Karpas-422 (cell line): Measurements from ENCODE around the gene ANKRD33B. TPM values are rescaled to one million over a fixed set of nuclear protein-coding genes. Genes with fewer than 3 reads are reported as not detected.

Source experiments
- DNase-seq: peaks from one replicate; pipeline ENCODE4 v3.0.0-alpha.2; 2015
- H2AFZ ChIP-seq: fragments of 200-600 bp; sonication (generic); 2 replicates; pipeline ENCODE4 v1.6.1; 2014; ENCODE audit warnings: antibody characterized with exemption, low read length, mixed read lengths
- H3K27ac ChIP-seq: fragments of 200-600 bp; sonication (generic); 2 replicates; pipeline ENCODE4 v1.5.1; 2014; ENCODE audit warnings: mild to moderate bottlenecking, low read length, moderate library complexity
- H3K27me3 ChIP-seq: fragments of 200-600 bp; sonication (generic); 2 replicates; pipeline ENCODE4 v1.6.1; 2014; ENCODE audit warnings: low read length, mixed read lengths
- H3K36me3 ChIP-seq: fragments of 200-600 bp; sonication (generic); 2 replicates; pipeline ENCODE4 v1.6.1; 2014; ENCODE audit warnings: low read length, mixed read lengths; ENCODE audit not compliant: insufficient read depth
- H3K4me1 ChIP-seq: fragments of 200-600 bp; sonication (generic); 2 replicates; pipeline ENCODE4 v1.6.1; 2014; ENCODE audit warnings: mild to moderate bottlenecking, low read length, mixed read lengths
- H3K4me2 ChIP-seq: fragments of 200-600 bp; sonication (generic); 2 replicates; pipeline ENCODE4 v1.6.1; 2014; ENCODE audit warnings: low read length, low read depth, mild to moderate bottlenecking; ENCODE audit not compliant: poor library complexity, severe bottlenecking
- H3K4me3 ChIP-seq: fragments of 200-600 bp; sonication (generic); 2 replicates; pipeline ENCODE4 v1.5.1; 2014; ENCODE audit warnings: mild to moderate bottlenecking, antibody characterized with exemption, low read length, mixed read lengths
- H3K79me2 ChIP-seq: fragments of 200-600 bp; sonication (generic); 2 replicates; pipeline ENCODE4 v1.6.1; 2014; ENCODE audit warnings: mild to moderate bottlenecking, low read length, mixed read lengths
- H3K9ac ChIP-seq: fragments of 200-600 bp; sonication (generic); 2 replicates; pipeline ENCODE4 v1.6.0; 2014; ENCODE audit warnings: low read length
- H3K9me2 ChIP-seq: fragments of 200-600 bp; sonication (generic), shearing (Covaris generic); replicated peaks from 2 replicates; pipeline ENCODE4 v1.6.0; 2014; ENCODE audit warnings: mild to moderate bottlenecking, low read length, moderate library complexity; ENCODE audit not compliant: insufficient read depth
- H3K9me3 ChIP-seq: fragments of 300-700, 200-600 bp; sonication (generic); 2 replicates; pipeline ENCODE4 v1.6.1; 2014; ENCODE audit warnings: low read length, mixed read lengths
- H4K20me1 ChIP-seq: fragments of 200-600 bp; sonication (generic); 2 replicates; pipeline ENCODE4 v1.6.1; 2014; ENCODE audit warnings: mild to moderate bottlenecking, antibody characterized with exemption, low read length, low read depth; ENCODE audit not compliant: insufficient read depth
- total RNA-seq: library from RNA; depleted of rRNA; stranded (reverse); fragments of >200 nt; shearing (Covaris generic); gene quantifications from 2 replicates; pipeline ENCODE4 v1.2.3, GENCODE V29; 2014; ENCODE audit warnings: low replicate concordance

Gene ANKRD33B
- total RNA-seq, 1 experiment from 2014 or later = 0.48 TPM

- Histone ChIP-seq H3K27ac (no peak overlapping the region), H3K4me3 (no peak overlapping the region), H2AFZ (no peak overlapping the region), H4K20me1 (no peaks in the 10 kb centered on the region), H3K9ac (no peak overlapping the region), H3K36me3 (peaks cover 21% of the 10 kb centered on the region), H3K9me2 (no peaks in the 10 kb centered on the region), H3K4me1 (no peaks in the 10 kb centered on the region), H3K4me2 (no peak overlapping the region), H3K9me3 (no peaks in the 10 kb centered on the region), H3K79me2 (no peaks in the 10 kb centered on the region), H3K27me3 (no peaks in the 10 kb centered on the region)
- no peak for DNase-seq
Measured at GRCh38 chr5:10674582-10674981, 110.7 kb downstream of the ANKRD33B start.

- no peak overlapping the region for H3K27ac ChIP-seq
- no peak for DNase-seq
- no peak overlapping the region for H3K9ac ChIP-seq
- no peaks in the 10 kb centered on the region for H3K9me3 ChIP-seq
- no peaks in the 10 kb centered on the region for H3K4me1 ChIP-seq
- H3K4me2 ChIP-seq = no peak overlapping the region
- H4K20me1 ChIP-seq = no peaks in the 10 kb centered on the region
- H3K9me2 ChIP-seq = no peaks in the 10 kb centered on the region
- H3K27me3 ChIP-seq = no peaks in the 10 kb centered on the region
- no peak overlapping the region for H2AFZ ChIP-seq
- no peak overlapping the region for H3K4me3 ChIP-seq
- no peaks in the 10 kb centered on the region for H3K79me2 ChIP-seq
- peaks cover 28% of the 10 kb centered on the region for H3K36me3 ChIP-seq
Measured at GRCh38 chr5:10675177-10675700, 111.4 kb downstream of the ANKRD33B start.

- DNase-seq = no peak
Measured at GRCh38 chr5:10676224-10676623, 112.4 kb downstream of the ANKRD33B start.

GRCh38 chr5:10676946-10677345, 113.1 kb downstream of the ANKRD33B start:
- Histone ChIP-seq H3K9ac (no peak overlapping the region), H3K4me2 (no peak overlapping the region), H3K36me3 (peaks cover 30% of the 10 kb centered on the region), H3K9me3 (no peaks in the 10 kb centered on the region), H3K79me2 (no peaks in the 10 kb centered on the region), H3K27me3 (no peaks in the 10 kb centered on the region), H3K4me1 (no peaks in the 10 kb centered on the region), H3K27ac (no peak overlapping the region), H3K9me2 (no peaks in the 10 kb centered on the region), H4K20me1 (no peaks in the 10 kb centered on the region), H3K4me3 (no peak overlapping the region), H2AFZ (no peak overlapping the region)
- DNase-seq = no peak

More at GRCh38 chr5:10676224-10676623, 112.4 kb downstream of the ANKRD33B start:
- Histone ChIP-seq H2AFZ (no peak overlapping the region), H3K36me3 (peaks cover 30% of the 10 kb centered on the region), H3K4me2 (no peak overlapping the region), H3K9me3 (no peaks in the 10 kb centered on the region), H3K9me2 (no peaks in the 10 kb centered on the region), H3K79me2 (no peaks in the 10 kb centered on the region), H3K4me1 (no peaks in the 10 kb centered on the region), H3K9ac (no peak overlapping the region), H4K20me1 (no peaks in the 10 kb centered on the region), H3K27ac (no peak overlapping the region), H3K27me3 (no peaks in the 10 kb centered on the region), H3K4me3 (no peak overlapping the region)

GRCh38 chr5:10677533-10677932, 113.7 kb downstream of the ANKRD33B start:
- H3K4me2 ChIP-seq = no peak overlapping the region
- no peak overlapping the region for H3K27ac ChIP-seq
- no peaks in the 10 kb centered on the region for H3K9me2 ChIP-seq
- no peak overlapping the region for H3K9ac ChIP-seq
- no peak overlapping the region for H3K4me3 ChIP-seq
- no peaks in the 10 kb centered on the region for H3K27me3 ChIP-seq
- H3K36me3 ChIP-seq = peaks cover 30% of the 10 kb centered on the region
- H3K4me1 ChIP-seq = no peaks in the 10 kb centered on the region
- no peaks in the 10 kb centered on the region for H4K20me1 ChIP-seq
- no peak for DNase-seq
- no peaks in the 10 kb centered on the region for H3K9me3 ChIP-seq
- H2AFZ ChIP-seq = no peak overlapping the region
- no peaks in the 10 kb centered on the region for H3K79me2 ChIP-seq

GRCh38 chr5:10678244-10678643, 114.4 kb downstream of the ANKRD33B start:
- no peak overlapping the region for H2AFZ ChIP-seq
- no peak overlapping the region for H3K4me3 ChIP-seq
- no peaks in the 10 kb centered on the region for H4K20me1 ChIP-seq
- no peak overlapping the region for H3K27ac ChIP-seq
- no peaks in the 10 kb centered on the region for H3K79me2 ChIP-seq
- DNase-seq = no peak
- H3K36me3 ChIP-seq = peaks cover 34% of the 10 kb centered on the region
- no peaks in the 10 kb centered on the region for H3K9me3 ChIP-seq
- no peak overlapping the region for H3K9ac ChIP-seq
- no peaks in the 10 kb centered on the region for H3K27me3 ChIP-seq
- H3K9me2 ChIP-seq = no peaks in the 10 kb centered on the region
- no peak overlapping the region for H3K4me2 ChIP-seq
- H3K4me1 ChIP-seq = no peaks in the 10 kb centered on the region

GRCh38 chr5:10679336-10679988, 115.6 kb downstream of the ANKRD33B start:
- Histone ChIP-seq H3K4me1 (no peaks in the 10 kb centered on the region), H3K9me2 (no peaks in the 10 kb centered on the region)

GRCh38 chr5:10680876-10681481, 117.1 kb downstream of the ANKRD33B start:
- H3K9me2 ChIP-seq = no peaks in the 10 kb centered on the region

More at GRCh38 chr5:10679336-10679988, 115.6 kb downstream of the ANKRD33B start:
- H4K20me1 ChIP-seq = no peaks in the 10 kb centered on the region
- no peak overlapping the region for H3K4me2 ChIP-seq
- no peak for DNase-seq
- H3K36me3 ChIP-seq = peaks cover 34% of the 10 kb centered on the region
- H3K27ac ChIP-seq = no peak overlapping the region
- H3K79me2 ChIP-seq = no peaks in the 10 kb centered on the region
- H3K27me3 ChIP-seq = no peaks in the 10 kb centered on the region
- H3K9ac ChIP-seq = no peak overlapping the region
- no peaks in the 10 kb centered on the region for H3K9me3 ChIP-seq
- H2AFZ ChIP-seq = no peak overlapping the region
- no peak overlapping the region for H3K4me3 ChIP-seq

More at GRCh38 chr5:10680876-10681481, 117.1 kb downstream of the ANKRD33B start:
- Histone ChIP-seq H3K27ac (no peak overlapping the region), H4K20me1 (no peaks in the 10 kb centered on the region; the same call in 1 of the 2 replicates), H3K9me3 (no peaks in the 10 kb centered on the region), H3K9ac (no peak overlapping the region), H3K27me3 (no peaks in the 10 kb centered on the region), H3K4me2 (no peak overlapping the region), H2AFZ (no peak overlapping the region), H3K79me2 (peaks cover 10% of the 10 kb centered on the region; the same call in 1 of the 2 replicates), H3K36me3 (peaks cover 38% of the 10 kb centered on the region), H3K4me3 (no peak overlapping the region), H3K4me1 (no peaks in the 10 kb centered on the region)
- no peak for DNase-seq
